Measurements from ENCODE around the gene POU6F2.

The POU6F2 gene

DNA sequence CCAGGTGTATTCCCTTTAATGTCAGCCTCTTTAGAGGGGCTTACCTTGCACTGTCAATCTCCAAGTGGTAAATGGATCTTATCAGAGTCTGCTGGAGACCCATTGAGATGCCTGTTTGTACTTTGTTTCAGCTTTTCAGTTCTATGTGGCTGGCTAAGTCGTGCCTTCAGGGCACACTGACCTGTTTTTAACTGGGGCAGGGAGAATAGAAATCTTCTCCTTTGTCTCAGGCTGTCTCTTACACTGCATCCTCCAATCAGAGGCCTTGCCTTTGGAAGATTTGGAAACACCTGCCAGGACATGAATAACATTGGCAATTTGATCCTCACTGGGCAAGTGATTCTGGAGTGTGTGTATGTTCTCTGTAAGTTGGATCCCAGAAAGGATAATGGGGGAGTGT lies 65.0 kb downstream of the POU6F2 start:
- TF ChIP-seq, protein P1, sequence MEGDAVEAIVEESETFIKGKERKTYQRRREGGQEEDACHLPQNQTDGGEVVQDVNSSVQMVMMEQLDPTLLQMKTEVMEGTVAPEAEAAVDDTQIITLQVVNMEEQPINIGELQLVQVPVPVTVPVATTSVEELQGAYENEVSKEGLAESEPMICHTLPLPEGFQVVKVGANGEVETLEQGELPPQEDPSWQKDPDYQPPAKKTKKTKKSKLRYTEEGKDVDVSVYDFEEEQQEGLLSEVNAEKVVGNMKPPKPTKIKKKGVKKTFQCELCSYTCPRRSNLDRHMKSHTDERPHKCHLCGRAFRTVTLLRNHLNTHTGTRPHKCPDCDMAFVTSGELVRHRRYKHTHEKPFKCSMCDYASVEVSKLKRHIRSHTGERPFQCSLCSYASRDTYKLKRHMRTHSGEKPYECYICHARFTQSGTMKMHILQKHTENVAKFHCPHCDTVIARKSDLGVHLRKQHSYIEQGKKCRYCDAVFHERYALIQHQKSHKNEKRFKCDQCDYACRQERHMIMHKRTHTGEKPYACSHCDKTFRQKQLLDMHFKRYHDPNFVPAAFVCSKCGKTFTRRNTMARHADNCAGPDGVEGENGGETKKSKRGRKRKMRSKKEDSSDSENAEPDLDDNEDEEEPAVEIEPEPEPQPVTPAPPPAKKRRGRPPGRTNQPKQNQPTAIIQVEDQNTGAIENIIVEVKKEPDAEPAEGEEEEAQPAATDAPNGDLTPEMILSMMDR (IDR thresholded peaks at IDR 0.05) = no peak
- Histone ChIP-seq H3K27ac (no peak overlapping the region), H3K4me3 (no peak overlapping the region)
- DNase-seq (ENCODE audit: low spot score) = no peak

DNA sequence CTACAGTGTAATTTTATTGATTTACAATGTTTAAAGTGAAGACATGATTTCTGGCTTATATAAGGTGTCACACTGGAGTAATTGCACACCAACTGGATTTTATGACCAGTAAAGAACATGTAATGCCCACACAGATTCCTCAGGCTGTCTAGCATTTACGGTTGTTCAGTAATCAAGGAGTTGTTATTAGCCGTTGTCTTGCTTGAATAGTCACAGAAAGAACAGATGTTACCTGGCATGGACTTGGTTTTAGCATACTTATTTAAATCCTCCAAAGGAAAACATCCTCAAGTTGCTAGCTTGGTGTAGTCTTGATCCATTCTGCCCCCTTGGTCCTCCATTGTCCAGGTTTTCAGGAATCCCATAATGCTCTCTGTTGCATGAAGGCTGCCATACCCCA lies 65.8 kb downstream of the POU6F2 start:
- Histone ChIP-seq H3K4me3 (no peak overlapping the region), H3K27ac (no peak overlapping the region)
- no peak for DNase-seq (ENCODE audit: low spot score)
- TF ChIP-seq, protein P1 (IDR thresholded peaks at IDR 0.05) = no peak

DNA sequence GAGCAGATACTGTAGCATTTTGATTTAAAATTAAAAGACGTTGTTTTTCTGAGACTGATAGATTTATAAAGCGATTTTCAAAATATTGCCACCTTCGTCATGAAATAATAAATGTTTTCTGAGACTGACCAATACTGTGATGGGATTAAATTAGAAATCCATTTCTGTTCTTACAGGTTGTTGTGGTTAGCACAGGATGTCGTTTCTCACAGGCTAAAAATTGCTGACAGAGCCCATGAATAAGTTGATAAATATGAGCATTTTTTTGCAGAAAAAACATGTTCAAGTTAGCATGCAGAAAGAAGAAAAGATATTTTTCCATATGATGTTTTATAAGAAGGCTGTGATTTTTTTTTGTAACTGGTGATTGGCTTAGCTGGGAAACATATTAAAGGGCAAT lies 66.8 kb downstream of the POU6F2 start:
- no peak overlapping the region for H3K27ac ChIP-seq
- H3K4me3 ChIP-seq = no peak overlapping the region
- TF ChIP-seq, protein P1 (IDR thresholded peaks at IDR 0.05) = no peak
- DNase-seq (ENCODE audit: low spot score) = no peak

DNA sequence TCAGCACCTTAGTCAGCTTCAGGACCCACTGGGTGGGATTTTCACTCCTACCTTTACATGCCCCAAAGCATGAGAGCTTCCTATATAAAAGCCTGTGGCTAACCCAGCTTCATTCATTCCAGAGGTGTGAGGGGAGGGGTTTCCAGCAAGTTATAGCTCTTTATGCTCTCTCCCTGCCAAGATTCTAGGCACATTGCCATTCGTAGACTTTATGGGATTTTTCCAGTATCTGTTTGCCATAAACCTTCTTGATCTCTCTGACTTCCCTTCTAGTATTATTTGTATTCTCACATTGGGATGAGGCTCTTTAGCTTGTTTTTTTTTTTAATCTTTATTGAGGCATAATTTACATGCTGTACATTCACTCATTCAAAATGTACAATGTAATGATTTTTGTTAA lies 67.5 kb downstream of the POU6F2 start:
- Histone ChIP-seq H3K27ac (no peak overlapping the region), H3K4me3 (no peak overlapping the region)
- TF ChIP-seq, protein P1 (IDR thresholded peaks at IDR 0.05) = no peak
- no peak for DNase-seq (ENCODE audit: low spot score)

DNA sequence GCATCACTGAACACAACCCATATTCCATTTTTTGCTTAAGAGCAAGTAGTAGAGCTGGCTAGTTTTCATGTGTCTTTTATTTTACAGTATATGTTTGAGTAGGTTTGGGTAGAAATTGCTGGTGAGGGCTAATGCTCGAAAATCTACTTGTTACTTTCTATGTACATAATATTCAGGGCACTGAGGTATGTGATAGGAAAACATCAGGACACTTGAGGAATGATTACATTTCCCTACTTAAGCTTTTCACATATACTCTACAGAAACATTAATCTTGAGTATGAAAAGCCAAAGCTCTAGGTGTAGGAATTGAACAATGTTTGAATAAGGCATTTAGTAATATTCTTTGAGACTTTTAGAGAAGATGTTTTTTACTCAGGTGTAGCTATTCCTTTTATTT lies 73.6 kb downstream of the POU6F2 start:
- TF ChIP-seq, protein P1 (IDR thresholded peaks at IDR 0.05) = no peak
- no peak for DNase-seq (ENCODE audit: low spot score)
- Histone ChIP-seq H3K27ac (no peak overlapping the region), H3K4me3 (no peak overlapping the region)

DNA sequence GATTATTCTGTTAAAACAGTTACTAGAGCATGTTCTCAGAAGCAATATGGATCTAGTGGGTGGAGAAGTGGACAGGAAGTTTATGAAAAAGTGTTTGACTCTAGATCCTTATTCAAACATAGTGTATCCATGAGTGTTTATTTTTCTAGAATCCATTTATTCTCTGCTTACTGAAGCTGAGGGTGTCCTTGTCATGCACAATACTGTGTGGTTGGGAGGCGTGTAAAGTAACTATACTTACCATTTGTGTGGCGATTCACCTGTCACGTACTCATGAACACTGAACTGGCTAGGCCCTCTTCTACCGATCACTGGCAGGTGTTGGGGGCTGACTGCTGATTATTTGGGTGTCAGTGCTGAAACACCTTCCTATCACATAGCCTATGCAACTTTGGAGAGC lies 74.0 kb downstream of the POU6F2 start:
- TF ChIP-seq, protein P1 (IDR thresholded peaks at IDR 0.05) = no peak
- no peak for DNase-seq (ENCODE audit: low spot score)
- no peak overlapping the region for H3K4me3 ChIP-seq
- no peak overlapping the region for H3K27ac ChIP-seq

DNA sequence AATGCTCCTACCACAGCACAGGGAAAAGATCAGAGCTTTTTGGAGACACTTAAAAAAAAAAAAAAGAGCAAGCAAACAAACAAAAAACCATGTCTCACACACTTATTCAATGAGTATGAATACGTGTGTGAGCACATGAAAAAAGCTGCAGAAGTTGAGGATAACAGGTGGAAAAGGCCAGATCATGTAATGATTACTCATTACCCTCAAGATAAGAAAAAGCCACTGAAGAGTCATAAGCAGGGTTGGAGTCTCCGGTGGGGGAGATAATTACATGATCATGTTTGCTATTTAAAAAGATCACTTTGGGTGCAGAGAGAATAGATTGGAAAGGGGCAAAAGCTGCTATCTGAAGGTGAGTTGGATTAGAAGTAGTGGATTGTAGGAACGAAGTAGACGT lies 77.0 kb downstream of the POU6F2 start:
- no peak for DNase-seq (ENCODE audit: low spot score)
- TF ChIP-seq, protein P1 (IDR thresholded peaks at IDR 0.05) = no peak
- Histone ChIP-seq H3K4me3 (no peak overlapping the region), H3K27ac (no peak overlapping the region)

All from coronary artery (tissue), 2 donors.